ENCODE data around the gene SLC35F3.

DNA sequence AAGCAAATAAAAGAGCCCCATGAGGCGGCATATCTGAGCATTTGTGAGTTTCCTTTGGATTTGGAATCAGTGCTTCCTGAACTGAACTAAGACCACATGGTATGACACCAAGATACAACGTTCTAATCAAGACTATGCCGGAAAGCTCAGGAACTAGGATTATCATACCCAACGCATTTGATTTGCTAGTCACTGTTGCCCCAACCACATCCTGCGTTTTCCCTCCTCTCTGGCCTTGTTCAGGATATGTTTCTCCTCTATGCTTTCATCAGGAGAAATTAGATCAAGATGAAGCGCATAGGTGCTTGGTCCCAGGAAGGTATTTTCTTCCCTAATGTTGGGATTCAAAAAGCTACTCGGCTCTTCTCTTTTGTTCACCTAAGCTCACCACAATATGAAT, 79.3 kb downstream of the SLC35F3 start:
- TF ChIP-seq, protein P1, sequence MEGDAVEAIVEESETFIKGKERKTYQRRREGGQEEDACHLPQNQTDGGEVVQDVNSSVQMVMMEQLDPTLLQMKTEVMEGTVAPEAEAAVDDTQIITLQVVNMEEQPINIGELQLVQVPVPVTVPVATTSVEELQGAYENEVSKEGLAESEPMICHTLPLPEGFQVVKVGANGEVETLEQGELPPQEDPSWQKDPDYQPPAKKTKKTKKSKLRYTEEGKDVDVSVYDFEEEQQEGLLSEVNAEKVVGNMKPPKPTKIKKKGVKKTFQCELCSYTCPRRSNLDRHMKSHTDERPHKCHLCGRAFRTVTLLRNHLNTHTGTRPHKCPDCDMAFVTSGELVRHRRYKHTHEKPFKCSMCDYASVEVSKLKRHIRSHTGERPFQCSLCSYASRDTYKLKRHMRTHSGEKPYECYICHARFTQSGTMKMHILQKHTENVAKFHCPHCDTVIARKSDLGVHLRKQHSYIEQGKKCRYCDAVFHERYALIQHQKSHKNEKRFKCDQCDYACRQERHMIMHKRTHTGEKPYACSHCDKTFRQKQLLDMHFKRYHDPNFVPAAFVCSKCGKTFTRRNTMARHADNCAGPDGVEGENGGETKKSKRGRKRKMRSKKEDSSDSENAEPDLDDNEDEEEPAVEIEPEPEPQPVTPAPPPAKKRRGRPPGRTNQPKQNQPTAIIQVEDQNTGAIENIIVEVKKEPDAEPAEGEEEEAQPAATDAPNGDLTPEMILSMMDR (optimal IDR thresholded peaks at IDR 0.05 in 1 of 3, IDR thresholded peaks at IDR 0.05 in 1 of 3, conservative IDR thresholded peaks at IDR 0.05 in 1 of 3; ENCODE audit: extremely low read depth in 1 of 3, insufficient read depth in 2 of 3, low read length in 3 of 3), result no peak
- TF ChIP-seq EZH2 (IDR thresholded peaks at IDR 0.05; ENCODE audit: low read length), result no peak
